Endothelial cell of umbilical vein (primary cell): ENCODE data around the gene MMP28.

Experiments
- CTCF ChIP-seq, 2 donors: IDR thresholded peaks; 1 replicate in 1 of 2; 2 replicates in 1 of 2; pipeline ENCODE4 v1.5.1; 2011; ENCODE audit warnings: low read length in 2 of 2, mild to moderate bottlenecking in 2 of 2, moderate library complexity in 2 of 2, control low read depth in 1 of 2, inconsistent platforms in 1 of 2, low read depth in 1 of 2; ENCODE audit not compliant: insufficient read depth in 1 of 2; ENCODE audit errors: extremely low read depth in 1 of 2
- EZH2 ChIP-seq: IDR thresholded peaks from 2 replicates; pipeline ENCODE4 v1.6.1; 2012; ENCODE audit warnings: borderline replicate concordance, low read depth, mild to moderate bottlenecking, moderate library complexity, low read length, inconsistent platforms; ENCODE audit not compliant: severe bottlenecking
- JUN ChIP-seq: IDR thresholded peaks from 2 replicates; pipeline ENCODE4 v1.6.1; 2011; ENCODE audit warnings: borderline replicate concordance, low read depth; ENCODE audit not compliant: insufficient read length, insufficient read depth
- MAX ChIP-seq: IDR thresholded peaks from 2 replicates; pipeline ENCODE4 v1.6.1; 2011; ENCODE audit not compliant: insufficient read depth, insufficient read length
- POLR2A ChIP-seq: IDR thresholded peaks from 2 replicates; pipeline ENCODE4 v1.6.1; 2012; ENCODE audit warnings: low read depth, mild to moderate bottlenecking, control low read depth, low read length
- POLR2AphosphoS5 ChIP-seq: IDR thresholded peaks from 2 replicates; pipeline ENCODE4 v1.6.1; 2012; ENCODE audit warnings: low read depth, mild to moderate bottlenecking, control low read depth, low read length, moderate library complexity; ENCODE audit not compliant: insufficient read depth

- TF ChIP-seq JUN (no peak), CTCF (IDR thresholded peaks at IDR 0.05; ENCODE audit: extremely low read depth in 1 of 2, insufficient read depth in 1 of 2, low read depth in 1 of 2, low read length in 2 of 2) (no peak), EZH2 (no peak), POLR2A (no peak), MAX (no peak), POLR2AphosphoS5 (no peak)
Observed at GRCh38 chr17:35799942-35800341, 4.5 kb upstream of the MMP28 start.
